Measurements from ENCODE around the gene PCSK4. TPM values are rescaled to one million over a fixed set of nuclear protein-coding genes. Genes with fewer than 3 reads are reported as not detected.

PCSK4 gene
- total and polyA plus RNA-seq, 7 donors, result 0.99 to 5.0 (median 3.1) TPM; not detected in 1

- H3K27ac ChIP-seq, result no peak overlapping the region
- H3K27me3 ChIP-seq, result peaks cover 8 to 36% (median 33%) of the 10 kb centered on the region in 3 donors
- DNase-seq, result peak; percentile 65
- H3K4me3 ChIP-seq, result no peak overlapping the region
- WGBS, 2 donors, result 85 to 91% methylated on average over 45 of the region's 45 CpGs
- peaks cover 0 to 4% (median 0%) of the 10 kb centered on the region in 4 donors for H3K9me3 ChIP-seq
- intact Hi-C loops (cut with DNase I), result loop anchor here (5.0 kb wide), 1 partner anchor 59 kb away; no protein-coding TSS in a partner anchor
- no peaks in the 10 kb centered on the region for H3K36me3 ChIP-seq
- H3K4me1 ChIP-seq, result peaks cover 0 to 27% (median 20%) of the 10 kb centered on the region in 4 donors
- TF ChIP-seq POLR2AphosphoS5 (IDR thresholded peaks at IDR 0.05) (no peak), EP300 (IDR thresholded peaks at IDR 0.05) (no peak), POLR2A (IDR thresholded peaks at IDR 0.05) (no peak)
- TF ChIP-seq, protein P1, sequence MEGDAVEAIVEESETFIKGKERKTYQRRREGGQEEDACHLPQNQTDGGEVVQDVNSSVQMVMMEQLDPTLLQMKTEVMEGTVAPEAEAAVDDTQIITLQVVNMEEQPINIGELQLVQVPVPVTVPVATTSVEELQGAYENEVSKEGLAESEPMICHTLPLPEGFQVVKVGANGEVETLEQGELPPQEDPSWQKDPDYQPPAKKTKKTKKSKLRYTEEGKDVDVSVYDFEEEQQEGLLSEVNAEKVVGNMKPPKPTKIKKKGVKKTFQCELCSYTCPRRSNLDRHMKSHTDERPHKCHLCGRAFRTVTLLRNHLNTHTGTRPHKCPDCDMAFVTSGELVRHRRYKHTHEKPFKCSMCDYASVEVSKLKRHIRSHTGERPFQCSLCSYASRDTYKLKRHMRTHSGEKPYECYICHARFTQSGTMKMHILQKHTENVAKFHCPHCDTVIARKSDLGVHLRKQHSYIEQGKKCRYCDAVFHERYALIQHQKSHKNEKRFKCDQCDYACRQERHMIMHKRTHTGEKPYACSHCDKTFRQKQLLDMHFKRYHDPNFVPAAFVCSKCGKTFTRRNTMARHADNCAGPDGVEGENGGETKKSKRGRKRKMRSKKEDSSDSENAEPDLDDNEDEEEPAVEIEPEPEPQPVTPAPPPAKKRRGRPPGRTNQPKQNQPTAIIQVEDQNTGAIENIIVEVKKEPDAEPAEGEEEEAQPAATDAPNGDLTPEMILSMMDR (IDR thresholded peaks at IDR 0.05), result no peak
Measured at GRCh38 chr19:1505991-1506881, 16.1 kb upstream of the PCSK4 start.

DNA sequence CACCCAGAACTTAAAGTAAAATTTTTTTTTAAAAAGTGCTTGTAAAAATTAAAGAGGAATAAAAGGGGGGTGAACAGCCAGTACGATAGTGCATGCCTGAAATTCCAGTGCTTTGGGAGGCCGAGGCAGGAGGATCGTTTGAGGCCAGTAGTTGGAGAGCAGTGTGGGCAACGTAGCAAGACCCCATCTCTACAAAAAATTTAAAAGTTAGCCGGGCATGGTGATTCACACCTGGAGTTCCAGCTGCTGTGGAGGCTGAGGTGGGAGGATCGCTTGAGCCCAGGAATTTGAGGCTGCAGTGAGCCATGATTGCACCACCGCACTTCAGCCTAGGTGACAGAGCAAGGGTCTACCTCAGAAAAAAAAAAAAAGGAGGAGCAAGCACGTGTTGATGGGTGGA is 14.9 kb upstream of the PCSK4 start:
- no peak for DNase-seq
- Histone ChIP-seq H3K4me1 (peaks cover 0 to 27% (median 20%) of the 10 kb centered on the region in 4 donors), H3K27ac (no peak overlapping the region), H3K36me3 (no peaks in the 10 kb centered on the region), H3K27me3 (peaks cover 8 to 35% (median 32%) of the 10 kb centered on the region in 3 donors), H3K4me3 (no peak overlapping the region), H3K9me3 (peaks cover 0 to 4% (median 0%) of the 10 kb centered on the region in 4 donors)
- TF ChIP-seq POLR2A (IDR thresholded peaks at IDR 0.05) (no peak), POLR2AphosphoS5 (IDR thresholded peaks at IDR 0.05) (no peak), EP300 (IDR thresholded peaks at IDR 0.05) (no peak)
- TF ChIP-seq, protein P1 (IDR thresholded peaks at IDR 0.05), result no peak
- WGBS, 2 donors, result 55 to 80% methylated on average over 8 of the region's 8 CpGs
- intact Hi-C loops (cut with DNase I), result loop anchor here (5.0 kb wide), 1 partner anchor 58 kb away; no protein-coding TSS in a partner anchor

GRCh38 chr19:1503925-1504773 is 14.0 kb upstream of the PCSK4 start:
- Histone ChIP-seq H3K27me3 (peaks cover 8 to 35% (median 32%) of the 10 kb centered on the region in 3 donors), H3K9me3 (peaks cover 0 to 4% (median 0%) of the 10 kb centered on the region in 4 donors), H3K4me1 (peaks cover 0 to 27% (median 20%) of the 10 kb centered on the region in 4 donors), H3K4me3 (no peak overlapping the region), H3K36me3 (no peaks in the 10 kb centered on the region), H3K27ac (no peak overlapping the region)
- TF ChIP-seq EP300 (IDR thresholded peaks at IDR 0.05) (no peak), POLR2AphosphoS5 (IDR thresholded peaks at IDR 0.05) (no peak), POLR2A (IDR thresholded peaks at IDR 0.05) (no peak)
- TF ChIP-seq, protein P1 (IDR thresholded peaks at IDR 0.05), result no peak
- 31 to 55% methylated on average over 23 of the region's 23 CpGs for WGBS, 2 donors
- no peak for DNase-seq
- intact Hi-C loops (cut with DNase I), result no loop called here

DNA sequence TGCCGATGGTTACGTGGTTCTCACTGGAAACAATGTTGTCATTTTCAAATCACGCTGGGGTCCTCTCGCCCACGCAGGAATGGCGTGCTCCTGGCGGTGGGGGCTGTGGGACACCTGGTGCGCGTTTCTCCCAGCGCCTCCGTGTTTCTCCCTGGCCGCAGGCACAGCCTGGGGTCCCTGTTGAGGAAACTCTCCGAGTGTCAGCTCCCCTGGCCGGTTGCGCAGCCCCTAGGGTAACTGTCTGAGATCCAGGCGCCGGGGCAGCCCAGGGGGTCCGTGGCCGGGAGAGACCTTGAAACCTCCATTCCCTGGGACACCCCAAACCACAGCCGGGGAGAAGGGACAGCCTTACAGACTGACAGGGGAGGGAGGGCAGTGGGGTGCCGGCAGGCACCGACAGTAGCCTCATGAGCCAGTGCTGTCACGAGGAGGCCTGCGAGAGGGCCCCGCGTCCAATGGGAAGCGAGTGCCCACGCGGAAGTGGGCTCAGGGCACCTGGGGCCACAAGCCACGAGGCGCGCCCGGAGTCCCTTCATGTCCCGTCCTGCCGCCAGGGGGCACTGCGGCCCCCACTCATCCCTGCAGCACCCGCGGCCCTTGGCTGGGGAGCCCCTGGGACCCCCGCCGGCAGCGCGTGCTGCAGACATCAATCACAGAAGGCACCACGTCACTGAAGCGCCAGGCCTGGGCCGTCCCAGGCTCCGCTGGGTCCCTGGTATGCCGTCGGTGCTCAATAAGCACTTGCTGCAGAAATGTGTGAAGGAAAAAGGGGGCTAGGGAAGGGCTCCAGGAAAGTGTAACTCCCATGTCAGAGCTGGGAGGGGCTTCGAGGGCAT is 13.2 kb upstream of the PCSK4 start:
- H3K9me3 ChIP-seq, result peaks cover 0 to under 1% (median 0%) of the 10 kb centered on the region in 4 donors
- peak overlapping the region in 1 of 4 donors; percentile 18 for H3K4me3 ChIP-seq
- intact Hi-C loops (cut with DNase I), result no loop called here
- TF ChIP-seq POLR2AphosphoS5 (IDR thresholded peaks at IDR 0.05), result no peak
- no peak for TF ChIP-seq POLR2A (IDR thresholded peaks at IDR 0.05)
- no peak for TF ChIP-seq EP300 (IDR thresholded peaks at IDR 0.05)
- TF ChIP-seq, protein P1 (IDR thresholded peaks at IDR 0.05), result peak; percentile 7 to 72 (median 53)
- WGBS, 2 donors, result 4 to 9% methylated on average over 49 of the region's 49 CpGs
- no peak overlapping the region for H3K27ac ChIP-seq
- peaks cover 0 to 24% (median 17%) of the 10 kb centered on the region in 4 donors for H3K4me1 ChIP-seq
- peaks cover 8 to 35% (median 32%) of the 10 kb centered on the region in 3 donors for H3K27me3 ChIP-seq
- H3K36me3 ChIP-seq, result no peaks in the 10 kb centered on the region
- DNase-seq, result peak; percentile 69

All from sigmoid colon (tissue), 7 donors.